ENCODE data around the gene ETV5. TPM values are rescaled to one million over a fixed set of nuclear protein-coding genes. Genes with fewer than 3 reads are reported as not detected.

Gene ETV5
- total and polyA plus RNA-seq, 2 donors (not counting 3 experiments of a cell fraction or from before 2014, with no cell fraction given) = 8.8 to 40.9 TPM

DNA sequence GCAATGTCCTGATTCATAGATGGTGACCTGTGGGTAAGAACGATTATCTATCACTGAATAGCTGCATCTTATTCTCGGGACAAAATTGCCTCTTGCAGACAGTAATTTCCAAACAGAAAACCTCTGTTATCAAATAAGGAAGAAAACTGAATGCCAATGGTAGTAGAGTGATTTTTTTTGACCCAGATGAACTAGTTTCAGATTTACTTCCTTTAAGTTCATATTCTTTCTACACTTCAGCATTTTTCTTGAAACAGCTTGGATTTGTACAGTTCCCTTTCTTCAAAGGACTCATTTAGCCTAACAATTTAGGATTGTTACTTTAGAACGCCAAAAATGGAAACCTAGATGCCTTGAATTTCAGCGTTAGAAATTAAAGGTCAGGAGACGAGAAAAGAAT, 14.6 kb downstream of the ETV5 start:
- no peak overlapping the region for H3K4me2 ChIP-seq (ENCODE audit: insufficient read depth, low read length)
- no peak overlapping the region for H3K9ac ChIP-seq (replicated peaks; ENCODE audit: extremely low read depth, insufficient read depth, low read length)
- no TSS peak for BruUV-seq (replicated peaks)
- H3K27me3 ChIP-seq (ENCODE audit: control insufficient read depth in 2 of 2, insufficient read depth in 2 of 2, low read length in 2 of 2) = no peaks in the 10 kb centered on the region
- intact Hi-C loops (cut with micrococcal nuclease) (no loop called here), dilution Hi-C loops (cut with MboI; ENCODE audit: extremely low pct_ligation_motif_present, low sequenced_read_pairs) (no loop called here)
- no peak for TF ChIP-seq POLR2AphosphoS5 (IDR thresholded peaks at IDR 0.05; ENCODE audit: insufficient read depth, low read depth, low read length)
- TF ChIP-seq EZH2 (IDR thresholded peaks at IDR 0.05; ENCODE audit: borderline replicate concordance, low read depth, low read length, severe bottlenecking) = no peak
- TF ChIP-seq MYC (IDR thresholded peaks at IDR 0.05; ENCODE audit: low read depth, low read length) = no peak
- TF ChIP-seq, protein P1, sequence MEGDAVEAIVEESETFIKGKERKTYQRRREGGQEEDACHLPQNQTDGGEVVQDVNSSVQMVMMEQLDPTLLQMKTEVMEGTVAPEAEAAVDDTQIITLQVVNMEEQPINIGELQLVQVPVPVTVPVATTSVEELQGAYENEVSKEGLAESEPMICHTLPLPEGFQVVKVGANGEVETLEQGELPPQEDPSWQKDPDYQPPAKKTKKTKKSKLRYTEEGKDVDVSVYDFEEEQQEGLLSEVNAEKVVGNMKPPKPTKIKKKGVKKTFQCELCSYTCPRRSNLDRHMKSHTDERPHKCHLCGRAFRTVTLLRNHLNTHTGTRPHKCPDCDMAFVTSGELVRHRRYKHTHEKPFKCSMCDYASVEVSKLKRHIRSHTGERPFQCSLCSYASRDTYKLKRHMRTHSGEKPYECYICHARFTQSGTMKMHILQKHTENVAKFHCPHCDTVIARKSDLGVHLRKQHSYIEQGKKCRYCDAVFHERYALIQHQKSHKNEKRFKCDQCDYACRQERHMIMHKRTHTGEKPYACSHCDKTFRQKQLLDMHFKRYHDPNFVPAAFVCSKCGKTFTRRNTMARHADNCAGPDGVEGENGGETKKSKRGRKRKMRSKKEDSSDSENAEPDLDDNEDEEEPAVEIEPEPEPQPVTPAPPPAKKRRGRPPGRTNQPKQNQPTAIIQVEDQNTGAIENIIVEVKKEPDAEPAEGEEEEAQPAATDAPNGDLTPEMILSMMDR (IDR thresholded peaks at IDR 0.05; ENCODE audit: extremely low read depth in 1 of 2, insufficient read depth in 1 of 2, low read depth in 1 of 2, low read length in 2 of 2) = no peak
- TF ChIP-seq, protein P2, sequence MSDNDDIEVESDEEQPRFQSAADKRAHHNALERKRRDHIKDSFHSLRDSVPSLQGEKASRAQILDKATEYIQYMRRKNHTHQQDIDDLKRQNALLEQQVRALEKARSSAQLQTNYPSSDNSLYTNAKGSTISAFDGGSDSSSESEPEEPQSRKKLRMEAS (IDR thresholded peaks at IDR 0.05; ENCODE audit: insufficient read depth, insufficient read length) = no peak
- no peak for TF ChIP-seq FOS (IDR thresholded peaks at IDR 0.05; ENCODE audit: borderline replicate concordance, insufficient read depth, low read length)
- no peak for TF ChIP-seq POLR2A (IDR thresholded peaks at IDR 0.05; ENCODE audit: low read depth, low read length)
- TF ChIP-seq GATA2 (IDR thresholded peaks at IDR 0.05; ENCODE audit: insufficient read depth, insufficient read length, low read depth, low read length) = no peak
- TF ChIP-seq JUN (IDR thresholded peaks at IDR 0.05; ENCODE audit: borderline replicate concordance, insufficient read depth, insufficient read length, low read depth) = no peak
- H4K20me1 ChIP-seq (replicated peaks; ENCODE audit: control insufficient read depth, extremely low read depth, insufficient read depth, low read length) = no peaks in the 10 kb centered on the region
- H3K4me1 ChIP-seq (ENCODE audit: control insufficient read depth, extremely low read depth, insufficient read depth, low read length) = peaks cover 13% of the 10 kb centered on the region
- no peak overlapping the region for H3K4me3 ChIP-seq (replicated peaks in 1 of 3; ENCODE audit: insufficient read depth in 1 of 3, low read depth in 1 of 3, low read length in 3 of 3)
- no peaks in the 10 kb centered on the region for H3K79me2 ChIP-seq (ENCODE audit: control insufficient read depth, insufficient read depth, low read length)
- no peak for DNase-seq (ENCODE audit: low read depth, low spot score)
- H3K9me1 ChIP-seq (replicated peaks; ENCODE audit: control insufficient read depth, extremely low read depth, insufficient read depth, low read length) = no peaks in the 10 kb centered on the region
- no peak overlapping the region for H3K27ac ChIP-seq (ENCODE audit: insufficient read depth, low read depth, low read length)
- no peaks in the 10 kb centered on the region for H3K9me3 ChIP-seq (replicated peaks; ENCODE audit: control insufficient read depth, insufficient read depth, low read length)
- no peak overlapping the region for H2AFZ ChIP-seq (ENCODE audit: low read depth, low read length)
- ChIA-PET CTCF (interaction anchor here (1.0 to 1.2 kb wide), 2 partner anchors 148 to 183 kb away, joined by 3 to 4 read pairs; no protein-coding TSS in a partner anchor), POLR2A (no interaction called here)
- peaks cover 0 to 2% of the 10 kb centered on the region in 2 experiments for H3K36me3 ChIP-seq (ENCODE audit: control insufficient read depth in 2 of 2, extremely low read depth in 1 of 2, insufficient read depth in 2 of 2, low read length in 2 of 2)
- no peak for FAIRE-seq
